Measurements from ENCODE around the gene LNP1.

DNA sequence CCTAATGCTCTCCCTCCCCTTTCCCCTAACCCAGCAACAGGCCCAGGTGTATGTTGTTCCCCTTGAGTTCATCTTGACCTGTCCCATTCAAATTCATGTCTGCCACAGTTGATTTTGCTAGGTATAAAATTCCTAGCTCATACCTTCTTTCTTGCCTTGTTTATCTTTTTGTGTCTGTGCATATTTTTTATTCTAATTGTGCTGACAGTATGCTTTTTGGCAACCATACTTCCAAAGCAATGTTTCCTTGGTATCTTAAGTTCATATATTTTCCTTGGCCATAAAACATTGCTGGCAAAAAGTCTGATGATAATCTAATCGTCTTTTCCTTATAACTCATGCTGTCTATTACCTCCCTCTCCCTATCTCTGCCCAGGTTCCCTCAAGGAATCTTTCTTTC is 15.5 kb downstream of the LNP1 start:
- TF ChIP-seq RAD21 (IDR thresholded peaks at IDR 0.05) (no peak), CTCF (IDR thresholded peaks at IDR 0.05; ENCODE audit: low read depth, low read length, missing input control) (no peak), FOXA2 (IDR thresholded peaks at IDR 0.05) (no peak), SP1 (IDR thresholded peaks at IDR 0.05) (no peak), GABPA (IDR thresholded peaks at IDR 0.05 in 1 of 2, conservative IDR thresholded peaks at IDR 0.05 in 1 of 2) (no peak), EGR1 (IDR thresholded peaks at IDR 0.05; ENCODE audit: low read depth in 2 of 2) (no peak), FOXA1 (IDR thresholded peaks at IDR 0.05) (no peak), JUND (IDR thresholded peaks at IDR 0.05) (no peak)
- TF ChIP-seq, protein P1, sequence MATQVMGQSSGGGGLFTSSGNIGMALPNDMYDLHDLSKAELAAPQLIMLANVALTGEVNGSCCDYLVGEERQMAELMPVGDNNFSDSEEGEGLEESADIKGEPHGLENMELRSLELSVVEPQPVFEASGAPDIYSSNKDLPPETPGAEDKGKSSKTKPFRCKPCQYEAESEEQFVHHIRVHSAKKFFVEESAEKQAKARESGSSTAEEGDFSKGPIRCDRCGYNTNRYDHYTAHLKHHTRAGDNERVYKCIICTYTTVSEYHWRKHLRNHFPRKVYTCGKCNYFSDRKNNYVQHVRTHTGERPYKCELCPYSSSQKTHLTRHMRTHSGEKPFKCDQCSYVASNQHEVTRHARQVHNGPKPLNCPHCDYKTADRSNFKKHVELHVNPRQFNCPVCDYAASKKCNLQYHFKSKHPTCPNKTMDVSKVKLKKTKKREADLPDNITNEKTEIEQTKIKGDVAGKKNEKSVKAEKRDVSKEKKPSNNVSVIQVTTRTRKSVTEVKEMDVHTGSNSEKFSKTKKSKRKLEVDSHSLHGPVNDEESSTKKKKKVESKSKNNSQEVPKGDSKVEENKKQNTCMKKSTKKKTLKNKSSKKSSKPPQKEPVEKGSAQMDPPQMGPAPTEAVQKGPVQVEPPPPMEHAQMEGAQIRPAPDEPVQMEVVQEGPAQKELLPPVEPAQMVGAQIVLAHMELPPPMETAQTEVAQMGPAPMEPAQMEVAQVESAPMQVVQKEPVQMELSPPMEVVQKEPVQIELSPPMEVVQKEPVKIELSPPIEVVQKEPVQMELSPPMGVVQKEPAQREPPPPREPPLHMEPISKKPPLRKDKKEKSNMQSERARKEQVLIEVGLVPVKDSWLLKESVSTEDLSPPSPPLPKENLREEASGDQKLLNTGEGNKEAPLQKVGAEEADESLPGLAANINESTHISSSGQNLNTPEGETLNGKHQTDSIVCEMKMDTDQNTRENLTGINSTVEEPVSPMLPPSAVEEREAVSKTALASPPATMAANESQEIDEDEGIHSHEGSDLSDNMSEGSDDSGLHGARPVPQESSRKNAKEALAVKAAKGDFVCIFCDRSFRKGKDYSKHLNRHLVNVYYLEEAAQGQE (IDR thresholded peaks at IDR 0.05): no peak
- TF ChIP-seq, protein P2, sequence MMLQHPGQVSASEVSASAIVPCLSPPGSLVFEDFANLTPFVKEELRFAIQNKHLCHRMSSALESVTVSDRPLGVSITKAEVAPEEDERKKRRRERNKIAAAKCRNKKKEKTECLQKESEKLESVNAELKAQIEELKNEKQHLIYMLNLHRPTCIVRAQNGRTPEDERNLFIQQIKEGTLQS (IDR thresholded peaks at IDR 0.05): no peak
